8988T (cell line): ENCODE measurements around the gene CRTAC1.

Experiments
- DNase-seq: peaks from one replicate; pipeline ENCODE4 v3.0.0; 2011

CRTAC1 gene

GRCh38 chr10:97964748-97965147, 65.7 kb downstream of the CRTAC1 start:
- no peak for DNase-seq

- DNase-seq = no peak
Observed at GRCh38 chr10:97961945-97962344, 68.5 kb downstream of the CRTAC1 start.

GRCh38 chr10:97960269-97961056, 70.0 kb downstream of the CRTAC1 start:
- DNase-seq = no peak

GRCh38 chr10:97949462-97949861, 81.0 kb downstream of the CRTAC1 start:
- DNase-seq = no peak

- no peak for DNase-seq
Observed at GRCh38 chr10:97948822-97949221, 81.6 kb downstream of the CRTAC1 start.

GRCh38 chr10:97944772-97945171, 85.6 kb downstream of the CRTAC1 start:
- no peak for DNase-seq

- DNase-seq = no peak
Observed at GRCh38 chr10:97943294-97943693, 87.1 kb downstream of the CRTAC1 start.

- no peak for DNase-seq
Observed at GRCh38 chr10:97940534-97940933, 89.9 kb downstream of the CRTAC1 start.

- no peak for DNase-seq
Observed at GRCh38 chr10:97939446-97939990, 90.9 kb downstream of the CRTAC1 start.

GRCh38 chr10:97937928-97938327, 92.5 kb downstream of the CRTAC1 start:
- no peak for DNase-seq

- no peak for DNase-seq
Observed at GRCh38 chr10:97937054-97937453, 93.4 kb downstream of the CRTAC1 start.

- no peak for DNase-seq
Observed at GRCh38 chr10:97936126-97936525, 94.3 kb downstream of the CRTAC1 start.

- DNase-seq = no peak
Observed at GRCh38 chr10:97932932-97933530, 97.4 kb downstream of the CRTAC1 start.

- no peak for DNase-seq
Observed at GRCh38 chr10:97931041-97931440, 99.4 kb downstream of the CRTAC1 start.

GRCh38 chr10:97928897-97929296, 101.5 kb downstream of the CRTAC1 start:
- no peak for DNase-seq

GRCh38 chr10:97927622-97928021, 102.8 kb downstream of the CRTAC1 start:
- no peak for DNase-seq

- no peak for DNase-seq
Observed at GRCh38 chr10:97926055-97926454, 104.4 kb downstream of the CRTAC1 start.

GRCh38 chr10:97925308-97925938, 105.0 kb downstream of the CRTAC1 start:
- DNase-seq = no peak

- no peak for DNase-seq
Observed at GRCh38 chr10:97924678-97925077, 105.7 kb downstream of the CRTAC1 start.

GRCh38 chr10:97923476-97923875, 106.9 kb downstream of the CRTAC1 start:
- no peak for DNase-seq

GRCh38 chr10:97923057-97923456, 107.4 kb downstream of the CRTAC1 start:
- no peak for DNase-seq

GRCh38 chr10:97922022-97922758, 108.2 kb downstream of the CRTAC1 start:
- no peak for DNase-seq

GRCh38 chr10:97921581-97922021, 108.8 kb downstream of the CRTAC1 start:
- no peak for DNase-seq
